HEK293 (cell line): ENCODE results near the gene KATNAL1.

Source experiments
- CTCF ChIA-PET: fragments of 350-600 bp; formaldehyde crosslinking; extraction: SDS; loops from one replicate; lab custom pipeline; 2021; ENCODE audit warnings: antibody characterized with exemption; lab: Yijun Ruan, JAX
- POLR2A ChIA-PET: fragments of 300-600 bp; formaldehyde crosslinking; extraction: SDS; loops from one replicate; lab custom pipeline; 2020; ENCODE audit warnings: antibody characterized with exemption, inconsistent platforms; lab: Yijun Ruan, JAX
- H3K27ac ChIP-seq: fragments of 200-500 bp; sonication (Bioruptor generic); 2 replicates; pipeline ENCODE4 v1.5.1; 2014; ENCODE audit warnings: low read depth, low read length, control low read depth, inconsistent platforms; ENCODE audit errors: extremely low read depth
- H3K36me3 ChIP-seq, 2 experiments: fragments of 200-500 bp in 1 of 2; sonication (Bioruptor generic) in 1 of 2; 1 replicate in 1 of 2; 2 replicates in 1 of 2; pipeline ENCODE4 v1.5.1; 2014 to 2017; ENCODE audit warnings: inconsistent platforms in 2 of 2, low read length in 2 of 2; ENCODE audit not compliant: control insufficient read depth in 2 of 2, insufficient read depth in 1 of 2
- H3K4me1 ChIP-seq: fragments of 200-500 bp; sonication (Bioruptor generic); 2 replicates; pipeline ENCODE4 v1.5.1; 2014; ENCODE audit warnings: mild to moderate bottlenecking, low read length, inconsistent platforms; ENCODE audit not compliant: control insufficient read depth, insufficient read depth
- H3K4me3 ChIP-seq: 2 replicates; pipeline ENCODE4 v1.5.1; 2011; ENCODE audit warnings: low read depth, mild to moderate bottlenecking, control low read depth, low read length, moderate library complexity
- H3K9me3 ChIP-seq: fragments of 200-500 bp; sonication (Bioruptor generic); 2 replicates; pipeline ENCODE4 v1.5.1; 2014; ENCODE audit warnings: low read depth, low read length, inconsistent platforms; ENCODE audit not compliant: control insufficient read depth, insufficient read depth
- FEZF1 ChIP-seq: fragments of 450-650 bp; formaldehyde crosslinking; IDR thresholded peaks from 2 replicates; pipeline ENCODE4 v1.5.1; 2016; ENCODE audit warnings: missing biosample characterization, missing genetic modification characterization
- GLIS1 ChIP-seq: fragments of 450-650 bp; formaldehyde crosslinking; IDR thresholded peaks from 2 replicates; pipeline ENCODE4 v1.5.1; 2016; ENCODE audit warnings: missing biosample characterization, missing genetic modification characterization
- KLF10 ChIP-seq: fragments of 450-650 bp; IDR thresholded peaks from 2 replicates; pipeline ENCODE4 v1.5.1; 2018; ENCODE audit warnings: missing biosample characterization, mild to moderate bottlenecking, missing genetic modification characterization
- OVOL3 ChIP-seq: fragments of 450-650 bp; formaldehyde crosslinking; IDR thresholded peaks from 2 replicates; pipeline ENCODE4 v1.5.1; 2016; ENCODE audit warnings: missing biosample characterization, missing genetic modification characterization
- SALL2 ChIP-seq: fragments of 450-650 bp; formaldehyde crosslinking; IDR thresholded peaks from 2 replicates; pipeline ENCODE4 v1.5.0; 2017; ENCODE audit warnings: missing biosample characterization, mild to moderate bottlenecking, missing genetic modification characterization, borderline replicate concordance
- SP3 ChIP-seq: fragments of 450-650 bp; formaldehyde crosslinking; IDR thresholded peaks from 2 replicates; pipeline ENCODE4 v1.5.1; 2016; ENCODE audit warnings: missing biosample characterization, missing genetic modification characterization
- SP7 ChIP-seq: fragments of 450-650 bp; formaldehyde crosslinking; IDR thresholded peaks from 2 replicates; pipeline ENCODE4 v1.5.1; 2016; ENCODE audit warnings: missing biosample characterization, missing genetic modification characterization
- YY1 ChIP-seq: fragments of 450-650 bp; formaldehyde crosslinking; IDR thresholded peaks from 2 replicates; pipeline ENCODE4 v1.5.1; 2018; ENCODE audit warnings: missing biosample characterization, missing genetic modification characterization
- ZBTB20 ChIP-seq: fragments of 450-650 bp; formaldehyde crosslinking; IDR thresholded peaks from 2 replicates; pipeline ENCODE4 v1.5.1; 2016; ENCODE audit warnings: missing biosample characterization, missing genetic modification characterization
- ZNF19 ChIP-seq: fragments of 450-650 bp; formaldehyde crosslinking; IDR thresholded peaks from 2 replicates; pipeline ENCODE4; 2016; ENCODE audit warnings: missing biosample characterization, missing genetic modification characterization, low read depth
- ZNF426 ChIP-seq: fragments of 450-650 bp; formaldehyde crosslinking; IDR thresholded peaks from 2 replicates; pipeline ENCODE4 v1.5.1; 2017; ENCODE audit warnings: missing biosample characterization, missing genetic modification characterization, mild to moderate bottlenecking, inconsistent platforms, moderate library complexity
- ZNF521 ChIP-seq: fragments of 450-650 bp; formaldehyde crosslinking; IDR thresholded peaks from 2 replicates; pipeline ENCODE4 v1.5.1; 2017; ENCODE audit warnings: missing biosample characterization, mild to moderate bottlenecking, missing genetic modification characterization
- ZNF600 ChIP-seq: fragments of 450-650 bp; formaldehyde crosslinking; IDR thresholded peaks from 2 replicates; pipeline ENCODE4 v1.5.1; 2016; ENCODE audit warnings: missing biosample characterization, missing genetic modification characterization
- ZNF629 ChIP-seq: fragments of 450-650 bp; formaldehyde crosslinking; IDR thresholded peaks from 2 replicates; pipeline ENCODE4 v1.5.1; 2017; ENCODE audit warnings: missing biosample characterization, missing genetic modification characterization
- ZSCAN23 ChIP-seq: fragments of 450-650 bp; formaldehyde crosslinking; IDR thresholded peaks from 2 replicates; pipeline ENCODE4 v1.5.1; 2016; ENCODE audit warnings: missing biosample characterization, missing genetic modification characterization
- ZSCAN30 ChIP-seq: fragments of 450-650 bp; IDR thresholded peaks from 2 replicates; pipeline ENCODE4 v1.5.1; 2018; ENCODE audit warnings: missing biosample characterization, mild to moderate bottlenecking, missing genetic modification characterization, moderate library complexity
- TF ChIP-seq, protein P1 (sequence below): fragments of 450-650 bp; formaldehyde crosslinking; IDR thresholded peaks from 2 replicates; pipeline ENCODE4; 2016; ENCODE audit warnings: missing biosample characterization, missing genetic modification characterization
- TF ChIP-seq, protein P2 (sequence below): fragments of 450-650 bp; formaldehyde crosslinking; IDR thresholded peaks from 2 replicates; pipeline ENCODE4 v1.5.1; 2017; ENCODE audit warnings: missing biosample characterization, missing genetic modification characterization
- TF ChIP-seq, protein P3 (sequence below): fragments of 450-650 bp; formaldehyde crosslinking; IDR thresholded peaks from 2 replicates; pipeline ENCODE4 v1.5.1; 2016; ENCODE audit warnings: missing biosample characterization, missing genetic modification characterization
- TF ChIP-seq, protein P4 (sequence below): fragments of 450-650 bp; formaldehyde crosslinking; IDR thresholded peaks from 2 replicates; pipeline ENCODE4 v1.5.1; 2016; ENCODE audit warnings: missing biosample characterization, missing genetic modification characterization
- TF ChIP-seq, protein P5 (sequence below): fragments of 450-650 bp; formaldehyde crosslinking; IDR thresholded peaks from 2 replicates; pipeline ENCODE4 v1.5.1; 2017; ENCODE audit warnings: missing biosample characterization, missing genetic modification characterization
- TF ChIP-seq, protein P6 (sequence below): fragments of 450-650 bp; formaldehyde crosslinking; IDR thresholded peaks from 2 replicates; pipeline ENCODE4 v1.5.1; 2016; ENCODE audit warnings: missing biosample characterization, missing genetic modification characterization

Gene KATNAL1

DNA sequence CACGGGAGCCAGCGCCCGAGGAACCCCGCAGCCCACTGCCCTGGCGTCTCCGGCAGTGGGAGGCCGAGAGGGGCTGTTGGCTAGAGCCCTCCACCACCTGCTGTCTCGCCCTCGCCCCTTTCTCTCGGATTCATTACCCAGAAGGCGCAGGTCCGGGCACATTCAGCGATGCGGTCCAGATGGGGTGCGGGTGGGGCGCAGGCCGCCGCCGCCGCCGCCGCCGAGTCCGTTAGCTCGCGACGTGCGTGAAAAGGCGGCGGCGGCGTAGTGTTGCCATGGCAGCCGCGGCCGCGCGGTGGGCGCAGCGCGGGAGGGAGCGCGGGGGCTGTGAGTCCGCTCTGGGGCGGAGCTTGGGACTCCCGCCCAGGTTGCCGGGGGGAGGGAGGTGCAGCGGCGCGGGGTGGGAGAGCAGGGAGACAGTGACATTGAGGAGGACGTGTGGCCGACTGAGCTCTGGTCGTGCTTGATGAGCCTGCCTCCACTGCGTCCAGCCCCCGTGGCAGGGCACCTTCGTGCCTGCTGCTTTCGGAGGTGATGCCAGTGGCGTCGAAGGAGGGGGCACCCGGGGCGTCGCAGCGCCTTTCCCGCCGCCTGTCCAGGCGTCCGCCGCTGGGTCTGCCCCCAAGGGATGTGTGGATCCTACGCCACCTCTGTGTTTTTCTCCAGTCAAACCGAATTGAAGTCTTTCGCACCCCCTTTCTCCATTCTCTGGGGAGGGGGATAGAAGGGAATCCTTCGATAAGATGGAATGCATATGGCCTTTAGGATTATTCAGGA, at the start of gene KATNAL1:
TSS of gene KATNAL1 (minus strand) at position 358 of the 777 bp plus-strand sequence. CDS start 23,774 bp downstream, outside the sequence.
- no peaks in the 10 kb centered on the region for H3K9me3 ChIP-seq
- H3K36me3 ChIP-seq, result no peaks in the 10 kb centered on the region
- CTCF ChIA-PET, result interaction anchor here (0.6 to 0.7 kb wide), 2 partner anchors 30 to 753 kb away, joined by 3 read pairs; no protein-coding TSS in a partner anchor
- H3K27ac ChIP-seq, result peak within 1 kb of the TSS; percentile 75; the same call in 1 of the 2 replicates
- H3K4me3 ChIP-seq, result peak within 1 kb of the TSS; percentile 97
- POLR2A ChIA-PET, result interaction anchor here (0.6 to 2.0 kb wide), 10 partner anchors 10 to 310 kb away, joined by 3 to 8 read pairs (median 4); partner anchors contain the start of genes HMGB1, UBE2L5 and USPL1
- H3K4me1 ChIP-seq, result peaks cover 5% of the 10 kb centered on the region; the same call in 1 of the 2 replicates
- TF ChIP-seq ZNF521 (tag by site-specific recombination) (no peak), SALL2 (tag by site-specific recombination) (no peak), OVOL3 (0 out of 2 replicates have a peak, but pooled peaks have one; percentile 41), ZNF600 (tag by site-specific recombination) (peak; percentile 70), ZSCAN23 (tag by site-specific recombination) (0 out of 2 replicates have a peak, but pooled peaks have one; percentile 15), ZNF19 (tag by site-specific recombination) (no peak), ZNF426 (tag by site-specific recombination) (no peak), GLIS1 (tag by site-specific recombination) (peak; percentile 85), KLF10 (peak; percentile 29; the same call in 1 of the 2 replicates), ZSCAN30 (tag by site-specific recombination) (0 out of 2 replicates have a peak, but pooled peaks have one; percentile 9), YY1 (tag by site-specific recombination) (no peak), ZBTB20 (peak; percentile 92), SP7 (tag by site-specific recombination) (peak; percentile 54; the same call in 1 of the 2 replicates), FEZF1 (tag by site-specific recombination) (peak; percentile 28; the same call in 1 of the 2 replicates), SP3 (peak; percentile 39; the same call in 1 of the 2 replicates), ZNF629 (tag by site-specific recombination) (peak; percentile 8; the same call in 1 of the 2 replicates)
- TF ChIP-seq, protein P1, sequence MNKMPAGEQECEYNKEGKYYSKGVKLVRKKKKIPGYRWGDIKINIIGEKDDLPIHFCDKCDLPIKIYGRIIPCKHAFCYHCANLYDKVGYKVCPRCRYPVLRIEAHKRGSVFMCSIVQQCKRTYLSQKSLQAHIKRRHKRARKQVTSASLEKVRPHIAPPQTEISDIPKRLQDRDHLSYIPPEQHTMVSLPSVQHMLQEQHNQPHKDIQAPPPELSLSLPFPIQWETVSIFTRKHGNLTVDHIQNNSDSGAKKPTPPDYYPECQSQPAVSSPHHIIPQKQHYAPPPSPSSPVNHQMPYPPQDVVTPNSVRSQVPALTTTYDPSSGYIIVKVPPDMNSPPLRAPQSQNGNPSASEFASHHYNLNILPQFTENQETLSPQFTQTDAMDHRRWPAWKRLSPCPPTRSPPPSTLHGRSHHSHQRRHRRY, result no peak
- TF ChIP-seq, protein P2, sequence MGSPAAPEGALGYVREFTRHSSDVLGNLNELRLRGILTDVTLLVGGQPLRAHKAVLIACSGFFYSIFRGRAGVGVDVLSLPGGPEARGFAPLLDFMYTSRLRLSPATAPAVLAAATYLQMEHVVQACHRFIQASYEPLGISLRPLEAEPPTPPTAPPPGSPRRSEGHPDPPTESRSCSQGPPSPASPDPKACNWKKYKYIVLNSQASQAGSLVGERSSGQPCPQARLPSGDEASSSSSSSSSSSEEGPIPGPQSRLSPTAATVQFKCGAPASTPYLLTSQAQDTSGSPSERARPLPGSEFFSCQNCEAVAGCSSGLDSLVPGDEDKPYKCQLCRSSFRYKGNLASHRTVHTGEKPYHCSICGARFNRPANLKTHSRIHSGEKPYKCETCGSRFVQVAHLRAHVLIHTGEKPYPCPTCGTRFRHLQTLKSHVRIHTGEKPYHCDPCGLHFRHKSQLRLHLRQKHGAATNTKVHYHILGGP (tag by site-specific recombination), result no peak
- TF ChIP-seq, protein P3, sequence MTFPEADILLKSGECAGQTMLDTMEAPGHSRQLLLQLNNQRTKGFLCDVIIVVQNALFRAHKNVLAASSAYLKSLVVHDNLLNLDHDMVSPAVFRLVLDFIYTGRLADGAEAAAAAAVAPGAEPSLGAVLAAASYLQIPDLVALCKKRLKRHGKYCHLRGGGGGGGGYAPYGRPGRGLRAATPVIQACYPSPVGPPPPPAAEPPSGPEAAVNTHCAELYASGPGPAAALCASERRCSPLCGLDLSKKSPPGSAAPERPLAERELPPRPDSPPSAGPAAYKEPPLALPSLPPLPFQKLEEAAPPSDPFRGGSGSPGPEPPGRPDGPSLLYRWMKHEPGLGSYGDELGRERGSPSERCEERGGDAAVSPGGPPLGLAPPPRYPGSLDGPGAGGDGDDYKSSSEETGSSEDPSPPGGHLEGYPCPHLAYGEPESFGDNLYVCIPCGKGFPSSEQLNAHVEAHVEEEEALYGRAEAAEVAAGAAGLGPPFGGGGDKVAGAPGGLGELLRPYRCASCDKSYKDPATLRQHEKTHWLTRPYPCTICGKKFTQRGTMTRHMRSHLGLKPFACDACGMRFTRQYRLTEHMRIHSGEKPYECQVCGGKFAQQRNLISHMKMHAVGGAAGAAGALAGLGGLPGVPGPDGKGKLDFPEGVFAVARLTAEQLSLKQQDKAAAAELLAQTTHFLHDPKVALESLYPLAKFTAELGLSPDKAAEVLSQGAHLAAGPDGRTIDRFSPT (tag by site-specific recombination), result peak; percentile 71; the same call in 1 of the 2 replicates
- TF ChIP-seq, protein P4, sequence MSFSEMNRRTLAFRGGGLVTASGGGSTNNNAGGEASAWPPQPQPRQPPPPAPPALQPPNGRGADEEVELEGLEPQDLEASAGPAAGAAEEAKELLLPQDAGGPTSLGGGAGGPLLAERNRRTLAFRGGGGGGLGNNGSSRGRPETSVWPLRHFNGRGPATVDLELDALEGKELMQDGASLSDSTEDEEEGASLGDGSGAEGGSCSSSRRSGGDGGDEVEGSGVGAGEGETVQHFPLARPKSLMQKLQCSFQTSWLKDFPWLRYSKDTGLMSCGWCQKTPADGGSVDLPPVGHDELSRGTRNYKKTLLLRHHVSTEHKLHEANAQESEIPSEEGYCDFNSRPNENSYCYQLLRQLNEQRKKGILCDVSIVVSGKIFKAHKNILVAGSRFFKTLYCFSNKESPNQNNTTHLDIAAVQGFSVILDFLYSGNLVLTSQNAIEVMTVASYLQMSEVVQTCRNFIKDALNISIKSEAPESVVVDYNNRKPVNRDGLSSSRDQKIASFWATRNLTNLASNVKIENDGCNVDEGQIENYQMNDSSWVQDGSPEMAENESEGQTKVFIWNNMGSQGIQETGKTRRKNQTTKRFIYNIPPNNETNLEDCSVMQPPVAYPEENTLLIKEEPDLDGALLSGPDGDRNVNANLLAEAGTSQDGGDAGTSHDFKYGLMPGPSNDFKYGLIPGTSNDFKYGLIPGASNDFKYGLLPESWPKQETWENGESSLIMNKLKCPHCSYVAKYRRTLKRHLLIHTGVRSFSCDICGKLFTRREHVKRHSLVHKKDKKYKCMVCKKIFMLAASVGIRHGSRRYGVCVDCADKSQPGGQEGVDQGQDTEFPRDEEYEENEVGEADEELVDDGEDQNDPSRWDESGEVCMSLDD (tag by site-specific recombination), result peak; percentile 89
- TF ChIP-seq, protein P5, sequence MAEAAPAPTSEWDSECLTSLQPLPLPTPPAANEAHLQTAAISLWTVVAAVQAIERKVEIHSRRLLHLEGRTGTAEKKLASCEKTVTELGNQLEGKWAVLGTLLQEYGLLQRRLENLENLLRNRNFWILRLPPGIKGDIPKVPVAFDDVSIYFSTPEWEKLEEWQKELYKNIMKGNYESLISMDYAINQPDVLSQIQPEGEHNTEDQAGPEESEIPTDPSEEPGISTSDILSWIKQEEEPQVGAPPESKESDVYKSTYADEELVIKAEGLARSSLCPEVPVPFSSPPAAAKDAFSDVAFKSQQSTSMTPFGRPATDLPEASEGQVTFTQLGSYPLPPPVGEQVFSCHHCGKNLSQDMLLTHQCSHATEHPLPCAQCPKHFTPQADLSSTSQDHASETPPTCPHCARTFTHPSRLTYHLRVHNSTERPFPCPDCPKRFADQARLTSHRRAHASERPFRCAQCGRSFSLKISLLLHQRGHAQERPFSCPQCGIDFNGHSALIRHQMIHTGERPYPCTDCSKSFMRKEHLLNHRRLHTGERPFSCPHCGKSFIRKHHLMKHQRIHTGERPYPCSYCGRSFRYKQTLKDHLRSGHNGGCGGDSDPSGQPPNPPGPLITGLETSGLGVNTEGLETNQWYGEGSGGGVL, result peak; percentile 87
- TF ChIP-seq, protein P6, sequence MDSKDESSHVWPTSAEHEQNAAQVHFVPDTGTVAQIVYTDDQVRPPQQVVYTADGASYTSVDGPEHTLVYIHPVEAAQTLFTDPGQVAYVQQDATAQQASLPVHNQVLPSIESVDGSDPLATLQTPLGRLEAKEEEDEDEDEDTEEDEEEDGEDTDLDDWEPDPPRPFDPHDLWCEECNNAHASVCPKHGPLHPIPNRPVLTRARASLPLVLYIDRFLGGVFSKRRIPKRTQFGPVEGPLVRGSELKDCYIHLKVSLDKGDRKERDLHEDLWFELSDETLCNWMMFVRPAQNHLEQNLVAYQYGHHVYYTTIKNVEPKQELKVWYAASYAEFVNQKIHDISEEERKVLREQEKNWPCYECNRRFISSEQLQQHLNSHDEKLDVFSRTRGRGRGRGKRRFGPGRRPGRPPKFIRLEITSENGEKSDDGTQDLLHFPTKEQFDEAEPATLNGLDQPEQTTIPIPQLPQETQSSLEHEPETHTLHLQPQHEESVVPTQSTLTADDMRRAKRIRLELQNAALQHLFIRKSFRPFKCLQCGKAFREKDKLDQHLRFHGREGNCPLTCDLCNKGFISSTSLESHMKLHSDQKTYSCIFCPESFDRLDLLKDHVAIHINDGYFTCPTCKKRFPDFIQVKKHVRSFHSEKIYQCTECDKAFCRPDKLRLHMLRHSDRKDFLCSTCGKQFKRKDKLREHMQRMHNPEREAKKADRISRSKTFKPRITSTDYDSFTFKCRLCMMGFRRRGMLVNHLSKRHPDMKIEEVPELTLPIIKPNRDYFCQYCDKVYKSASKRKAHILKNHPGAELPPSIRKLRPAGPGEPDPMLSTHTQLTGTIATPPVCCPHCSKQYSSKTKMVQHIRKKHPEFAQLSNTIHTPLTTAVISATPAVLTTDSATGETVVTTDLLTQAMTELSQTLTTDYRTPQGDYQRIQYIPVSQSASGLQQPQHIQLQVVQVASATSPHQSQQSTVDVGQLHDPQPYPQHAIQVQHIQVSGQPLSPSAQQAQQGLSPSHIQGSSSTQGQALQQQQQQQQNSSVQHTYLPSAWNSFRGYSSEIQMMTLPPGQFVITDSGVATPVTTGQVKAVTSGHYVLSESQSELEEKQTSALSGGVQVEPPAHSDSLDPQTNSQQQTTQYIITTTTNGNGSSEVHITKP (tag by site-specific recombination), result no peak
